ENCODE data around the gene HAGHL. TPM values are rescaled to one million over a fixed set of nuclear protein-coding genes. Genes with fewer than 3 reads are reported as not detected.

HAGHL gene
- total and polyA plus RNA-seq, 2 of the 8 experiments (the other 6 are each of a cell fraction or from before 2014, with no cell fraction given) = 26.6 to 26.9 TPM

- peak in 1 of 2 experiments; percentile 67 for DNase-seq (ENCODE audit: low read depth in 1 of 2, low spot score in 2 of 2)
- Histone ChIP-seq H3K23me2 (ENCODE audit: low read depth, low read length) (peaks cover 14% of the 10 kb centered on the region), H3K4me2 (ENCODE audit: insufficient read depth in 1 of 2, low read depth in 2 of 2, low read length in 2 of 2) (peak overlapping the region; percentile 87 to 95), H2BK20ac (ENCODE audit: low read length) (no peak overlapping the region), H4K20me1 (replicated peaks in 1 of 2; ENCODE audit: control insufficient read depth in 1 of 2, insufficient read depth in 2 of 2, low read length in 2 of 2) (peaks cover 0 to 8% of the 10 kb centered on the region in 2 experiments), H2BK12ac (ENCODE audit: low read depth, low read length) (no peak overlapping the region), H3K9me3 (ENCODE audit: insufficient read depth in 2 of 2, low read depth in 1 of 2, low read length in 1 of 2) (no peaks in the 10 kb centered on the region), H3K56ac (replicated peaks; ENCODE audit: insufficient read length, low read depth, low read length) (no peak overlapping the region), H2AFZ (ENCODE audit: low read length) (no peak overlapping the region), H3K27me3 (replicated peaks in 1 of 4; ENCODE audit: control insufficient read depth in 3 of 4, extremely low read depth in 1 of 4, insufficient read depth in 3 of 4, low read length in 3 of 4) (peaks cover 5 to 64% (median 42%) of the 10 kb centered on the region in 4 experiments), H3K79me2 (ENCODE audit: control insufficient read depth in 1 of 2, insufficient read depth in 2 of 2, low read length in 2 of 2) (no peaks in the 10 kb centered on the region), H4K8ac (ENCODE audit: extremely low read depth, insufficient read depth, low read length) (no peak overlapping the region), H3K27ac (ENCODE audit: low read depth, low read length) (no peak overlapping the region), H3K36me3 (ENCODE audit: control insufficient read depth in 2 of 4, insufficient read depth in 4 of 4, low read length in 3 of 4) (no peaks in the 10 kb centered on the region), H3K9ac (replicated peaks in 1 of 4; ENCODE audit: extremely low read depth in 1 of 4, low read depth in 3 of 4, low read length in 3 of 4) (no peak overlapping the region; a peak in 1 of 7 replicates), H3K79me1 (ENCODE audit: low read depth, low read length) (peaks cover 2% of the 10 kb centered on the region; the same call in 1 of the 2 replicates), H2AK5ac (ENCODE audit: low read depth, low read length) (no peak overlapping the region), H2BK5ac (ENCODE audit: low read depth, low read length) (no peak overlapping the region), H3K4ac (replicated peaks; ENCODE audit: insufficient read length, low read depth, low read length) (no peak overlapping the region), H4K91ac (replicated peaks; ENCODE audit: insufficient read length, low read length) (no peak overlapping the region), H3K4me3 (ENCODE audit: extremely low read depth in 1 of 4, insufficient read depth in 2 of 4, low read depth in 3 of 4, low read length in 4 of 4) (peak overlapping the region; percentile 43 to 78 (median 48)), H3K18ac (ENCODE audit: extremely low read depth, low read length) (no peak overlapping the region), H3K4me1 (replicated peaks in 1 of 4; ENCODE audit: control insufficient read depth in 3 of 4, insufficient read depth in 4 of 4, low read length in 3 of 4) (peaks cover 0 to 19% (median 13%) of the 10 kb centered on the region in 4 experiments; a peak in 5 of 7 replicates), H3K14ac (ENCODE audit: insufficient read length) (no peak overlapping the region), H4K5ac (ENCODE audit: insufficient read length, low read depth, low read length) (no peak overlapping the region), H2BK120ac (replicated peaks; ENCODE audit: low read depth, low read length) (no peak overlapping the region), H2BK15ac (ENCODE audit: low read length) (no peak overlapping the region), H3K23ac (ENCODE audit: insufficient read length) (no peak overlapping the region)
- CTCF ChIA-PET (ENCODE audit: partially characterized antibody) = interaction anchor here (0.6 to 2.3 kb wide), 5 partner anchors 8 to 92 kb away, joined by 3 to 15 read pairs (median 6); no protein-coding TSS in a partner anchor
- 2% methylated on average over 40 of the region's 64 CpGs; no CpG with 5 or more reads in 1 of the 2 experiments for WGBS, 2 experiments (ENCODE audit: extremely low coverage in 1 of 2, insufficient coverage in 1 of 2, insufficient read length in 1 of 2, insufficient replicate concordance in 2 of 2, low coverage in 1 of 2, low lambda C conversion rate in 2 of 2, missing lambda C conversion rate in 1 of 2)
- POLR2A ChIA-PET (ENCODE audit: partially characterized antibody) = interaction anchor here (0.8 to 4.6 kb wide), 7 partner anchors 12 to 119 kb away, joined by 3 to 48 read pairs (median 5); partner anchors contain the start of genes ANTKMT, CCDC78, JMJD8 and STUB1
- FAIRE-seq = no peak
Measured at GRCh38 chr16:694187-694862, 32.6 kb upstream of the HAGHL start.

All from H1 (cell line).